RWPE2 (cell line): ENCODE results near the gene PDE7B.
"Not testable (repeated sequence)": the region's sequence is repeated elsewhere in the genome, so short reads cannot be mapped to it uniquely, and the experiment has no call there.

Source experiments
- ATAC-seq: fragments of 200-7000 bp; cut with Tn5 transposase; 3 replicates; pipeline ENCODE4 v1.9.1; 2021; ENCODE audit warnings: low read depth
- DNase-seq: peaks from one replicate; pipeline ENCODE4 v3.0.0-alpha.2; 2020; ENCODE audit warnings: low spot score
- H3K27ac ChIP-seq: fragments of 450-650 bp; 2 replicates; pipeline ENCODE4 v1.5.1; 2017; ENCODE audit warnings: mild to moderate bottlenecking; ENCODE audit not compliant: poor library complexity, severe bottlenecking
- H3K27me3 ChIP-seq: fragments of 250-450 bp; sonication (Bioruptor Pico); 2 replicates; pipeline ENCODE4 v1.5.1; 2021; ENCODE audit warnings: mild to moderate bottlenecking, moderate library complexity; ENCODE audit not compliant: insufficient read depth, poor library complexity, severe bottlenecking
- H3K36me3 ChIP-seq: fragments of 250-450 bp; sonication (Bioruptor Pico); 2 replicates; pipeline ENCODE4 v1.5.1; 2020; ENCODE audit warnings: low read depth, mild to moderate bottlenecking, moderate library complexity
- H3K4me1 ChIP-seq: fragments of 250-450 bp; sonication (Bioruptor Pico); 2 replicates; pipeline ENCODE4 v1.5.1; 2021; ENCODE audit warnings: mild to moderate bottlenecking, moderate library complexity; ENCODE audit not compliant: insufficient read depth, poor library complexity, severe bottlenecking
- H3K4me3 ChIP-seq: fragments of 250-450 bp; sonication (Bioruptor Pico); 2 replicates; pipeline ENCODE4 v1.5.1; 2021; ENCODE audit warnings: mild to moderate bottlenecking, moderate library complexity; ENCODE audit not compliant: severe bottlenecking
- H3K9me3 ChIP-seq: fragments of 250-450 bp; sonication (Bioruptor Pico); 2 replicates; pipeline ENCODE4 v1.5.1; 2021; ENCODE audit warnings: mild to moderate bottlenecking, moderate library complexity; ENCODE audit not compliant: severe bottlenecking
- CTCF ChIP-seq: fragments of 450-650 bp; IDR thresholded peaks from one replicate; pipeline ENCODE4 v1.5.1; 2017; ENCODE audit warnings: mild to moderate bottlenecking, moderate library complexity; ENCODE audit not compliant: poor library complexity, severe bottlenecking

The PDE7B gene

DNA sequence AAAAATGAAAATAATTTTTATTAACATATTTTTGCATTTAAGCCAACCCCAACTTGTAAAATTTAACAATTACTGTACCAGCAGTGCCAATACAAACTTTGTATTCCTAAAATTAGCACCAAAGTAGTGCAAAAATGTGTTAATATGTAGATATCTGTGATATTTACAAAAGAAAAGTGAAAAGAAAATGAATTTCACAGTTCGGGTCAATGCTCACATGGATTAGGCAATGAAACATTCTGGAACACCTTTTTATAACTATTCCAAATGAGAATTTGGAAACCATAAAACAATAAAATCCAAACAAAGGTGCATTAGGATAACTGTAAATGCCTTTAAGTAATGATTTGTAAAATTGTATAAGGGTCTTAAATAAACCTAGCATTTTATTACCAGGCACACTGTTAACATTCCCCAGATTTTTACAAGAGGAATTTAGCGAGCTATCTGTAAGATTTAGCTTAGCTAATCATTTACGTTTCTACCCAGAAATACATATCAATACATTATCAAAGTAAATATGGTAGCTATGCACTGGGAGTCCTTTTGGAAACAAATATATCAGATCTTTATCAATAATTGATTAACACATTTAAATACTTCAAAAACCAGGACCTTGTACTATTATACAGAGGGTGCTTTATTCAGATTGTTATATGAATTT lies 286.4 kb downstream of the PDE7B start:
- no peak for ATAC-seq
- Histone ChIP-seq H3K27ac (no peak overlapping the region), H3K36me3 (no peaks in the 10 kb centered on the region), H3K27me3 (no peaks in the 10 kb centered on the region), H3K4me1 (no peaks in the 10 kb centered on the region), H3K4me3 (no peak overlapping the region), H3K9me3 (no peaks in the 10 kb centered on the region)
- no peak for DNase-seq
- TF ChIP-seq CTCF = no peak

GRCh38 chr6:136139111-136139510 lies 287.6 kb downstream of the PDE7B start:
- DNase-seq = not testable (repeated sequence)

GRCh38 chr6:136144251-136145023 lies 292.9 kb downstream of the PDE7B start:
- Histone ChIP-seq H3K27me3 (no peaks in the 10 kb centered on the region), H3K36me3 (no peaks in the 10 kb centered on the region), H3K4me3 (no peak overlapping the region), H3K27ac (no peak overlapping the region), H3K4me1 (no peaks in the 10 kb centered on the region), H3K9me3 (no peaks in the 10 kb centered on the region)
- ATAC-seq = no peak
- no peak for TF ChIP-seq CTCF
- no peak for DNase-seq

More at GRCh38 chr6:136139111-136139510, 287.6 kb downstream of the PDE7B start:
- H3K4me1 ChIP-seq, H3K27ac ChIP-seq, H3K4me3 ChIP-seq, H3K9me3 ChIP-seq, ATAC-seq, H3K36me3 ChIP-seq, H3K27me3 ChIP-seq: not testable (repeated sequence)

DNA sequence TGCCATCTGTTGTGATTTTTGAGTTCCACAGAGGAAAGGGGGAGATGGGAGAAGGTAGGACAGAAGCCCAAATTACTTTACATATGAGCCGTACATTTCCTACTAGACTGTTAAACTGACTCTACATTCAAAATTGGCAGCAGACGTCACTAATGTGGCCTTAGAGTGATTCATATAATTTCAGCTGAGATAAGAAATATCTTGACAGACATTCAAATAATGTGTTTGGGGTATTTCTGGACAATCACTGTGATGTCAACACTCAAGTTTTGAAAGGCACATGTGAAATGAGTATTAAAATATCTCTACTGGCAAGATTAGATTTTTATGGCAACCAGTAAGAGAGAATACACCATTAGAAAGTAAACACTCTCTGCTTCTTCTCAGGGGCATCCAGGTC lies 294.6 kb downstream of the PDE7B start:
- Histone ChIP-seq H3K27ac (no peak overlapping the region), H3K27me3 (no peaks in the 10 kb centered on the region), H3K4me3 (no peak overlapping the region), H3K9me3 (no peaks in the 10 kb centered on the region), H3K4me1 (no peaks in the 10 kb centered on the region), H3K36me3 (no peaks in the 10 kb centered on the region)
- no peak for TF ChIP-seq CTCF
- no peak for DNase-seq
- ATAC-seq = no peak

DNA sequence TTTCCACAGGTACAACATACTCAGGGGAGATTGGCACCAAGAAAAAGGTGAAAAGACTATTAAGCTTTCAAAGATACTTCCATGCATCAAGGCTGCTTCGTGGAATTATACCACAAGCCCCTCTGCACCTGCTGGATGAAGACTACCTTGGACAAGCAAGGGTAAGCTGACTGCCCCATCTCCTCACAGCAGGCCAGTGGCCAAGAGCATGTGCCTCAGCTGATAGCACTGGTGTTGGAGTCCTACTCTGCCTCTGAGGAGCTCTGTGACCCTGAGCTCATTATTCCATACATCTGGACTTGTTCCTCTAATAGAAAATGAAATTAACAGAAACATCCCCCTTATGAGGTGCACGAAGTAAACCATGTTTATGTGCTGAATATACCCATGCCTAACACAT lies 295.8 kb downstream of the PDE7B start:
- Histone ChIP-seq H3K9me3 (no peaks in the 10 kb centered on the region), H3K36me3 (no peaks in the 10 kb centered on the region), H3K27me3 (no peaks in the 10 kb centered on the region), H3K27ac (no peak overlapping the region), H3K4me3 (no peak overlapping the region), H3K4me1 (no peaks in the 10 kb centered on the region)
- DNase-seq (no peak), ATAC-seq (no peak)
- no peak for TF ChIP-seq CTCF
